ENCODE data around the gene SGMS1.

SGMS1 gene

GRCh38 chr10:50576245-50576815 is 47.4 kb downstream of the SGMS1 start:
- H3K4me2 ChIP-seq (ENCODE audit: low read length): no peak overlapping the region

GRCh38 chr10:50575477-50576244 is 48.1 kb downstream of the SGMS1 start:
- Histone ChIP-seq H3K9me3 (ENCODE audit: insufficient read depth, low read length) (no peaks in the 10 kb centered on the region), H3K27ac (ENCODE audit: low read length) (no peak overlapping the region), H3K4me1 (ENCODE audit: low read length) (peaks cover 5% of the 10 kb centered on the region), H3K4me2 (ENCODE audit: low read length) (no peak overlapping the region), H2AFZ (ENCODE audit: low read depth, low read length) (no peak overlapping the region), H3K36me3 (replicated peaks; ENCODE audit: low read depth, low read length) (no peaks in the 10 kb centered on the region), H3K79me2 (ENCODE audit: low read length) (no peaks in the 10 kb centered on the region; the same call in 1 of the 2 replicates), H3K9ac (ENCODE audit: low read length) (no peak overlapping the region), H3K27me3 (ENCODE audit: low read depth, low read length) (no peaks in the 10 kb centered on the region), H4K20me1 (ENCODE audit: insufficient read depth, low read length) (no peaks in the 10 kb centered on the region), H3K4me3 (ENCODE audit: low read length) (no peak overlapping the region)
- TF ChIP-seq EZH2phosphoT487 (IDR thresholded peaks at IDR 0.05; ENCODE audit: low read depth): no peak
- TF ChIP-seq CTCF (IDR thresholded peaks at IDR 0.05; ENCODE audit: low read depth, low read length): no peak

More at GRCh38 chr10:50576245-50576815, 47.4 kb downstream of the SGMS1 start:
- Histone ChIP-seq H3K4me1 (ENCODE audit: low read length) (peaks cover 5% of the 10 kb centered on the region), H3K9ac (ENCODE audit: low read length) (no peak overlapping the region), H3K36me3 (replicated peaks; ENCODE audit: low read depth, low read length) (no peaks in the 10 kb centered on the region), H3K79me2 (ENCODE audit: low read length) (no peaks in the 10 kb centered on the region; the same call in 1 of the 2 replicates), H3K27me3 (ENCODE audit: low read depth, low read length) (no peaks in the 10 kb centered on the region), H2AFZ (ENCODE audit: low read depth, low read length) (no peak overlapping the region), H3K9me3 (ENCODE audit: insufficient read depth, low read length) (no peaks in the 10 kb centered on the region), H3K4me3 (ENCODE audit: low read length) (no peak overlapping the region), H3K27ac (ENCODE audit: low read length) (no peak overlapping the region), H4K20me1 (ENCODE audit: insufficient read depth, low read length) (no peaks in the 10 kb centered on the region)
- TF ChIP-seq EZH2phosphoT487 (IDR thresholded peaks at IDR 0.05; ENCODE audit: low read depth) (no peak), CTCF (IDR thresholded peaks at IDR 0.05; ENCODE audit: low read depth, low read length) (no peak)

GRCh38 chr10:50574931-50575330 is 48.8 kb downstream of the SGMS1 start:
- Histone ChIP-seq H3K36me3 (replicated peaks; ENCODE audit: low read depth, low read length) (no peaks in the 10 kb centered on the region), H3K27ac (ENCODE audit: low read length) (no peak overlapping the region), H3K4me2 (ENCODE audit: low read length) (no peak overlapping the region), H3K27me3 (ENCODE audit: low read depth, low read length) (no peaks in the 10 kb centered on the region), H3K79me2 (ENCODE audit: low read length) (no peaks in the 10 kb centered on the region; the same call in 1 of the 2 replicates), H2AFZ (ENCODE audit: low read depth, low read length) (no peak overlapping the region), H4K20me1 (ENCODE audit: insufficient read depth, low read length) (no peaks in the 10 kb centered on the region), H3K9ac (ENCODE audit: low read length) (no peak overlapping the region), H3K4me3 (ENCODE audit: low read length) (no peak overlapping the region), H3K9me3 (ENCODE audit: insufficient read depth, low read length) (no peaks in the 10 kb centered on the region), H3K4me1 (ENCODE audit: low read length) (peaks cover 5% of the 10 kb centered on the region)
- no peak for TF ChIP-seq EZH2phosphoT487 (IDR thresholded peaks at IDR 0.05; ENCODE audit: low read depth)
- no peak for TF ChIP-seq CTCF (IDR thresholded peaks at IDR 0.05; ENCODE audit: low read depth, low read length)

- Histone ChIP-seq H2AFZ (ENCODE audit: low read depth, low read length) (no peak overlapping the region), H3K36me3 (replicated peaks; ENCODE audit: low read depth, low read length) (no peaks in the 10 kb centered on the region), H3K4me3 (ENCODE audit: low read length) (no peak overlapping the region), H3K27me3 (ENCODE audit: low read depth, low read length) (no peaks in the 10 kb centered on the region), H4K20me1 (ENCODE audit: insufficient read depth, low read length) (no peaks in the 10 kb centered on the region), H3K4me1 (ENCODE audit: low read length) (peaks cover 5% of the 10 kb centered on the region), H3K9ac (ENCODE audit: low read length) (no peak overlapping the region), H3K79me2 (ENCODE audit: low read length) (no peaks in the 10 kb centered on the region; the same call in 1 of the 2 replicates), H3K9me3 (ENCODE audit: insufficient read depth, low read length) (no peaks in the 10 kb centered on the region), H3K4me2 (ENCODE audit: low read length) (no peak overlapping the region), H3K27ac (ENCODE audit: low read length) (no peak overlapping the region)
- TF ChIP-seq EZH2phosphoT487 (IDR thresholded peaks at IDR 0.05; ENCODE audit: low read depth) (no peak), CTCF (IDR thresholded peaks at IDR 0.05; ENCODE audit: low read depth, low read length) (no peak)
These were observed 49.5 kb downstream of the SGMS1 start for GRCh38 chr10:50574305-50574704.
